ENCODE results near the gene HDAC5.
A peak's percentile ranks its signal among the peaks of the same experiment; 100 is the strongest.

HDAC5 gene

DNA sequence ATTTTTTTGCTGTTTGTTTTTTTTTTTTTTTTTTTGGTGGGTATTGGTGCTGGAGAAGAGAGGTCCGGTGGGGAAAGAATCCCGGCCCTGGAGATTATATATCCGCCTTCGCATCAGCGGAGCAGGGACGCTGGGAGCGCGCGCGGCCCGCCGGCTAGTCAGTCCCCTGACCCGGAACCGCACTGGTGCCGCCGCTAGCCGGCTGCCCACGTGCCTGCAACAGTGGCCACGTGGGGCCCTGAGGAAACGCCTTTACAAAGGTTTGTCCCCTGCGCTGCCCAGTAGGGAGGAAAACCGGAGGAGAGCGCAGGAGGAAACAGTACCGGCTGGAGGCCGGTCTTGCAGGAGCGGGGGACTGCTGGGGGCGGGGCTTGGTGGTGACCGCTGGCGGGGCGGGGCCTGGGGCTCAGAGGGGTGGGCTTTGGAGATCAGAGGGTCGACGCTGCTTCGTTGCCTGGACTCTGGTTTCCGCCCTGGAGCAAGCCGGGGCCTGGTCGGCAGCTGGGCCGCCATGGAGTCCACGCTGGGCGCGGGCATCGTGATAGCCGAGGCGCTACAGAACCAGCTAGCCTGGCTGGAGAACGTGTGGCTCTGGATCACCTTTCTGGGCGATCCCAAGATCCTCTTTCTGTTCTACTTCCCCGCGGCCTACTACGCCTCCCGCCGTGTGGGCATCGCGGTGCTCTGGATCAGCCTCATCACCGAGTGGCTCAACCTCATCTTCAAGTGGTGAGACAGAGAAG is 52.8 kb downstream of the HDAC5 start, which contains the start of gene G6PC3 (continued):
- TF ChIP-seq HOXA7 (CRISPR knock-in tag; IDR thresholded peaks at IDR 0.05; ENCODE audit: borderline replicate concordance) (no peak), ZNF707 (tag by site-specific recombination; IDR thresholded peaks at IDR 0.05) (no peak), ZBTB17 (tag by site-specific recombination; IDR thresholded peaks at IDR 0.05) (peak; percentile 100), ZNF513 (tag by site-specific recombination; IDR thresholded peaks at IDR 0.05) (0 out of 2 replicates have a peak, but pooled peaks have one; percentile 0), ZNF837 (tag by site-specific recombination; IDR thresholded peaks at IDR 0.05) (no peak), ZSCAN18 (tag by site-specific recombination; IDR thresholded peaks at IDR 0.05) (no peak), ZSCAN23 (tag by site-specific recombination; IDR thresholded peaks at IDR 0.05) (no peak), ZNF48 (tag by site-specific recombination; IDR thresholded peaks at IDR 0.05) (no peak), ZNF10 (tag by site-specific recombination; IDR thresholded peaks at IDR 0.05) (peak; percentile 78), KLF16 (tag by site-specific recombination; IDR thresholded peaks at IDR 0.05) (peak; percentile 50; the same call in 1 of the 2 replicates), ZNF146 (tag by site-specific recombination; IDR thresholded peaks at IDR 0.05) (peak; percentile 39; the same call in 1 of the 2 replicates), ZNF549 (tag by site-specific recombination; IDR thresholded peaks at IDR 0.05) (no peak), ZNF214 (tag by site-specific recombination; IDR thresholded peaks at IDR 0.05; ENCODE audit: borderline replicate concordance) (no peak), ZNF433 (tag by site-specific recombination; IDR thresholded peaks at IDR 0.05; ENCODE audit: low read depth) (no peak), ZSCAN16 (tag by site-specific recombination; IDR thresholded peaks at IDR 0.05) (no peak), ZNF280C (tag by site-specific recombination; IDR thresholded peaks at IDR 0.05) (no peak), GFI1B (tag by site-specific recombination; IDR thresholded peaks at IDR 0.05) (no peak), ZXDB (tag by site-specific recombination; IDR thresholded peaks at IDR 0.05) (peak; percentile 76), MZF1 (tag by site-specific recombination; IDR thresholded peaks at IDR 0.05; ENCODE audit: borderline replicate concordance) (no peak), ZNF76 (tag by site-specific recombination; IDR thresholded peaks at IDR 0.05; ENCODE audit: borderline replicate concordance, low read depth) (peak; percentile 77), ZNF202 (tag by site-specific recombination; IDR thresholded peaks at IDR 0.05; ENCODE audit: borderline replicate concordance) (no peak), SP7 (tag by site-specific recombination; IDR thresholded peaks at IDR 0.05) (peak; percentile 40; the same call in 1 of the 2 replicates), ZNF548 (tag by site-specific recombination; IDR thresholded peaks at IDR 0.05) (no peak), ZBTB44 (tag by site-specific recombination; IDR thresholded peaks at IDR 0.05) (peak; percentile 90), KLF1 (tag by site-specific recombination; IDR thresholded peaks at IDR 0.05) (peak; percentile 24), ZNF624 (tag by site-specific recombination; IDR thresholded peaks at IDR 0.05) (no peak), ZNF114 (tag by site-specific recombination; IDR thresholded peaks at IDR 0.05) (no peak), ZNF2 (tag by site-specific recombination; IDR thresholded peaks at IDR 0.05) (peak; percentile 14; the same call in 1 of the 2 replicates), ZNF133 (tag by site-specific recombination; IDR thresholded peaks at IDR 0.05) (no peak)
- TF ChIP-seq, protein P1, sequence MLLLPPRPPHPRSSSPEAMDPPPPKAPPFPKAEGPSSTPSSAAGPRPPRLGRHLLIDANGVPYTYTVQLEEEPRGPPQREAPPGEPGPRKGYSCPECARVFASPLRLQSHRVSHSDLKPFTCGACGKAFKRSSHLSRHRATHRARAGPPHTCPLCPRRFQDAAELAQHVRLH (tag by site-specific recombination; IDR thresholded peaks at IDR 0.05): no peak; the same call in 1 of the 2 replicates
- TF ChIP-seq, protein P2, sequence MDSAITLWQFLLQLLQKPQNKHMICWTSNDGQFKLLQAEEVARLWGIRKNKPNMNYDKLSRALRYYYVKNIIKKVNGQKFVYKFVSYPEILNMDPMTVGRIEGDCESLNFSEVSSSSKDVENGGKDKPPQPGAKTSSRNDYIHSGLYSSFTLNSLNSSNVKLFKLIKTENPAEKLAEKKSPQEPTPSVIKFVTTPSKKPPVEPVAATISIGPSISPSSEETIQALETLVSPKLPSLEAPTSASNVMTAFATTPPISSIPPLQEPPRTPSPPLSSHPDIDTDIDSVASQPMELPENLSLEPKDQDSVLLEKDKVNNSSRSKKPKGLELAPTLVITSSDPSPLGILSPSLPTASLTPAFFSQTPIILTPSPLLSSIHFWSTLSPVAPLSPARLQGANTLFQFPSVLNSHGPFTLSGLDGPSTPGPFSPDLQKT (IDR thresholded peaks at IDR 0.05; ENCODE audit: borderline replicate concordance, low read depth, low read length): no peak
- TF ChIP-seq, protein P3, sequence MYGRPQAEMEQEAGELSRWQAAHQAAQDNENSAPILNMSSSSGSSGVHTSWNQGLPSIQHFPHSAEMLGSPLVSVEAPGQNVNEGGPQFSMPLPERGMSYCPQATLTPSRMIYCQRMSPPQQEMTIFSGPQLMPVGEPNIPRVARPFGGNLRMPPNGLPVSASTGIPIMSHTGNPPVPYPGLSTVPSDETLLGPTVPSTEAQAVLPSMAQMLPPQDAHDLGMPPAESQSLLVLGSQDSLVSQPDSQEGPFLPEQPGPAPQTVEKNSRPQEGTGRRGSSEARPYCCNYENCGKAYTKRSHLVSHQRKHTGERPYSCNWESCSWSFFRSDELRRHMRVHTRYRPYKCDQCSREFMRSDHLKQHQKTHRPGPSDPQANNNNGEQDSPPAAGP (tag by site-specific recombination; IDR thresholded peaks at IDR 0.05): 0 out of 2 replicates have a peak, but pooled peaks have one; percentile 22
